ENCODE measurements around the gene IP6K3. TPM values are rescaled to one million over a fixed set of nuclear protein-coding genes. Genes with fewer than 3 reads are reported as not detected.
A peak's percentile ranks its signal among the peaks of the same experiment; 100 is the strongest.

Gene IP6K3
- polyA plus RNA-seq, 3 donors = not detected

DNA sequence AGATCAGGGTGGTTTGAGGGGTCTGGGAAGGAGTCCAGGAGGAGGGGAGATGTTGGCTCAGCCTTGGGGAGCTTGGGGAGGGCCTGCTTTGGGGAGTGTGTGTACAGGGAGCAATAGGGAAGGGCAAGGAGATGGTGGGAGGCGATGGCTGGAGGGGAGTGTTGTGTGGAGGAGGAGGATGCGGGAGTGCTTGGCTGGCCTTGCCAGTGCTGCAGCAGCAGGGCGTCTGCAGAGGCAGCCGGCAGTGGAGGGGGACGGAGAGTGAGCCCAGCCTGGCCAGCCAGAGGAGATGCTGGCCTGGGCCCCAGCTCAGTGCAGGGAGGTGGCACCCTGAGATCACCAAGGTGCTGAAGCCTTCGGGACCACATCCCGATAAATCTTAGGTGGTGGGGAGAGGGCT is 3.9 kb downstream of the IP6K3 start:
- no peak overlapping the region for H3K4me2 ChIP-seq (replicated peaks; ENCODE audit: extremely low read depth, low read length, poor library complexity, severe bottlenecking)
- H4K20me1 ChIP-seq (ENCODE audit: insufficient read depth, low read length) = no peaks in the 10 kb centered on the region
- H3K27ac Mint-ChIP-seq = no peak overlapping the region
- TF ChIP-seq CTCF (IDR thresholded peaks at IDR 0.05) = no peak
- H3K9me3 ChIP-seq (replicated peaks in 1 of 2; ENCODE audit: control insufficient read depth in 1 of 2, insufficient read depth in 1 of 2, low read length in 2 of 2) = no peaks in the 10 kb centered on the region
- H3K9me3 Mint-ChIP-seq = no peaks in the 10 kb centered on the region
- H3K27me3 ChIP-seq (ENCODE audit: control insufficient read depth in 2 of 2, insufficient read depth in 2 of 2, low read length in 2 of 2) = no peaks in the 10 kb centered on the region
- H3K9ac ChIP-seq (ENCODE audit: insufficient read depth, low read length, poor library complexity, severe bottlenecking) = no peak overlapping the region
- no peak overlapping the region for H3K27ac ChIP-seq (ENCODE audit: low read depth in 1 of 2, low read length in 2 of 2)
- no peak for DNase-seq
- intact Hi-C loops (cut with micrococcal nuclease) = no loop called here
- no peaks in the 10 kb centered on the region for H3K79me2 ChIP-seq (ENCODE audit: insufficient read depth, low read length)
- peaks cover 8 to 12% of the 10 kb centered on the region in 2 donors for H3K4me1 ChIP-seq (ENCODE audit: control insufficient read depth in 1 of 2, insufficient read depth in 2 of 2, low read length in 2 of 2)
- no peak overlapping the region for H2AFZ ChIP-seq (ENCODE audit: insufficient read depth, low read depth, low read length, poor library complexity, severe bottlenecking)
- H3K4me3 ChIP-seq (replicated peaks in 1 of 3; ENCODE audit: low read depth in 2 of 3, low read length in 3 of 3) = no peak overlapping the region
- peaks cover 0 to 10% (median 4%) of the 10 kb centered on the region in 3 donors for H3K27me3 Mint-ChIP-seq (ENCODE audit: low read depth in 3 of 3)
- WGBS (ENCODE audit: insufficient coverage) = 86% methylated on average over 7 of the region's 7 CpGs
- peaks cover 13% of the 10 kb centered on the region for H3K4me1 Mint-ChIP-seq
- H3K36me3 ChIP-seq (replicated peaks in 1 of 2; ENCODE audit: control insufficient read depth in 1 of 2, insufficient read depth in 2 of 2, low read length in 2 of 2) = no peaks in the 10 kb centered on the region
- no peak overlapping the region for H3K4me3 Mint-ChIP-seq
- no peaks in the 10 kb centered on the region for H3K36me3 Mint-ChIP-seq

DNA sequence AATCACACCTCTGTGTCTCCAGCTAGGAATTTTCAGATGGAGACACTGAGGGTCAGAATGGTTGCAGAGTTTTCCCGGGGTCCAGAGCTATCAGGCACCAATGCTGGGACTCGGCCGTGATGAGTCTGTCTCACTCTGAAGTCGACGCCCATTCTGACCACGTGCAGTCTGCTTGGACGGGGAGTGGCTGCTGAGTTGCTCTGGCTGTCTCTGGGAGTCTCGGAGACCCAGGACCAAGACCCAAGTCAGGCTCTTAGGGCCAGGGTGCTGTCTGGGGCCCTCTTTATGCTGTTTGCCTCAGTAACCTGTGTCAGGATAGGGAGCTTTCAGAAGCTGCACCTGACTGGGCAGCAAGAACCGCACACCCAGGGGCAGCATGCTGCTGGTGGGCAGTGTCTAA is 4.6 kb downstream of the IP6K3 start:
- Mint-ChIP-seq H3K4me3 (peak overlapping the region in 1 of 2 donors; percentile 24), H3K4me1 (peaks cover 13% of the 10 kb centered on the region), H3K36me3 (no peaks in the 10 kb centered on the region), H3K27ac (no peak overlapping the region), H3K9me3 (no peaks in the 10 kb centered on the region), H3K27me3 (ENCODE audit: low read depth in 3 of 3) (peaks cover 0 to 6% (median 4%) of the 10 kb centered on the region in 3 donors)
- H2AFZ ChIP-seq (ENCODE audit: insufficient read depth, low read depth, low read length, poor library complexity, severe bottlenecking) = no peak overlapping the region
- H3K4me3 ChIP-seq (replicated peaks in 1 of 3; ENCODE audit: low read depth in 2 of 3, low read length in 3 of 3) = no peak overlapping the region
- no peaks in the 10 kb centered on the region for H4K20me1 ChIP-seq (ENCODE audit: insufficient read depth, low read length)
- no peak overlapping the region for H3K27ac ChIP-seq (ENCODE audit: low read depth in 1 of 2, low read length in 2 of 2)
- H3K9ac ChIP-seq (ENCODE audit: insufficient read depth, low read length, poor library complexity, severe bottlenecking) = no peak overlapping the region
- DNase-seq = no peak
- WGBS (ENCODE audit: insufficient coverage) = 80% methylated on average over 9 of the region's 9 CpGs
- no peak overlapping the region for H3K4me2 ChIP-seq (replicated peaks; ENCODE audit: extremely low read depth, low read length, poor library complexity, severe bottlenecking)
- H3K36me3 ChIP-seq (replicated peaks in 1 of 2; ENCODE audit: control insufficient read depth in 1 of 2, insufficient read depth in 2 of 2, low read length in 2 of 2) = no peaks in the 10 kb centered on the region
- TF ChIP-seq CTCF (IDR thresholded peaks at IDR 0.05) = no peak
- no peaks in the 10 kb centered on the region for H3K79me2 ChIP-seq (ENCODE audit: insufficient read depth, low read length)
- H3K4me1 ChIP-seq (ENCODE audit: control insufficient read depth in 1 of 2, insufficient read depth in 2 of 2, low read length in 2 of 2) = peaks cover 8 to 12% of the 10 kb centered on the region in 2 donors
- H3K27me3 ChIP-seq (ENCODE audit: control insufficient read depth in 2 of 2, insufficient read depth in 2 of 2, low read length in 2 of 2) = no peaks in the 10 kb centered on the region
- no peaks in the 10 kb centered on the region for H3K9me3 ChIP-seq (replicated peaks in 1 of 2; ENCODE audit: control insufficient read depth in 1 of 2, insufficient read depth in 1 of 2, low read length in 2 of 2)
- intact Hi-C loops (cut with micrococcal nuclease) = no loop called here

Data from CD14-positive monocyte (primary cell).